ENCODE measurements around the gene DCLK2. TPM values are rescaled to one million over a fixed set of nuclear protein-coding genes. Genes with fewer than 3 reads are reported as not detected.

Gene DCLK2
- total RNA-seq, 1 experiment from 2014 or later = 1.2 TPM

GRCh38 chr4:150242820-150243458 is 164.7 kb downstream of the DCLK2 start:
- ChIA-PET CTCF (interaction anchor here (0.5 to 1.1 kb wide), 5 partner anchors 26 to 503 kb away, joined by 3 to 8 read pairs (median 3); no protein-coding TSS in a partner anchor), POLR2A (ENCODE audit: unreplicated experiment) (no interaction called here)
- TF ChIP-seq EZH2 (IDR thresholded peaks at IDR 0.05; ENCODE audit: low read length, unreplicated experiment) (no peak), CTCF (conservative IDR thresholded peaks at IDR 0.05; ENCODE audit: low read depth, low read length) (peak; percentile 83)
- H3K9me2 ChIP-seq (replicated peaks; ENCODE audit: low read length) = no peaks in the 10 kb centered on the region
- H4K20me1 ChIP-seq (ENCODE audit: low read length) = no peaks in the 10 kb centered on the region
- H3K4me2 ChIP-seq (ENCODE audit: low read length) = no peak overlapping the region
- peaks cover 13% of the 10 kb centered on the region for H3K4me1 ChIP-seq (ENCODE audit: insufficient read depth, low read length)
- H3K9ac ChIP-seq (ENCODE audit: low read length) = no peak overlapping the region
- no peak overlapping the region for H3K4me3 ChIP-seq (ENCODE audit: low read length)
- no peak; the same call in 1 of the 2 replicates for ATAC-seq
- intact Hi-C loops (cut with micrococcal nuclease) = no loop called here
- no peaks in the 10 kb centered on the region for H3K36me3 ChIP-seq (ENCODE audit: low read depth, low read length)
- no peak overlapping the region for H3K27ac ChIP-seq (ENCODE audit: low read length)
- H3F3A ChIP-seq (ENCODE audit: low read length, unreplicated experiment) = peaks cover 2% of the 10 kb centered on the region
- no peaks in the 10 kb centered on the region for H3K9me3 ChIP-seq (ENCODE audit: low read length)
- no peak overlapping the region for H2AFZ ChIP-seq (ENCODE audit: low read length)
- H3K27me3 ChIP-seq (ENCODE audit: low read length) = no peaks in the 10 kb centered on the region
- BruUV-seq (replicated peaks) = no TSS peak
- DNase-seq = peak; percentile 55
- no peaks in the 10 kb centered on the region for H3K79me2 ChIP-seq (ENCODE audit: low read length)

DNA sequence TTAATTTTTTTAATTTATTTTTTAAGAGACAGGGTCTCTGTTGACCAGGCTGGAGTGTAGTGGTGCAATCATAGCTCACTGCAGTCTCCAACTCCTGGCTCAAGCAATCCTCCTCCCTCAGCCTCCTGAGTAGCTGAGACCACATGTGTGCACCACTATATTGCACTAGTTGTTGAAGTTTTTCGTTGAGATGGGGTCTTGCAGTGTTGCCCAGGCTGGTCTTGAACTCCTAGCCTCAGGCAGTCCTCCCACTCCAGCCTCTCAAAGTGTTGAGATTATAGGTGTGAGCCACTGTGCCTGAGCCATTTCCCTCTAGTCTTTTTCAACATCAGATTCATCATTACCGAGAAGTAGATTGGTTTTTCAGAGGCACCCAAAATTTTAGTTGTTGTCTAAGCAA is 165.7 kb downstream of the DCLK2 start:
- Histone ChIP-seq H3K27me3 (ENCODE audit: low read length) (no peaks in the 10 kb centered on the region), H3K4me2 (ENCODE audit: low read length) (no peak overlapping the region), H3K36me3 (ENCODE audit: low read depth, low read length) (no peaks in the 10 kb centered on the region), H3K79me2 (ENCODE audit: low read length) (no peaks in the 10 kb centered on the region), H3K9me3 (ENCODE audit: low read length) (no peaks in the 10 kb centered on the region), H2AFZ (ENCODE audit: low read length) (no peak overlapping the region), H3K9me2 (replicated peaks; ENCODE audit: low read length) (no peaks in the 10 kb centered on the region), H3K27ac (ENCODE audit: low read length) (no peak overlapping the region), H3K9ac (ENCODE audit: low read length) (no peak overlapping the region), H4K20me1 (ENCODE audit: low read length) (no peaks in the 10 kb centered on the region), H3F3A (ENCODE audit: low read length, unreplicated experiment) (peaks cover 2% of the 10 kb centered on the region), H3K4me1 (ENCODE audit: insufficient read depth, low read length) (peaks cover 10% of the 10 kb centered on the region), H3K4me3 (ENCODE audit: low read length) (no peak overlapping the region)
- no peak for DNase-seq
- CTCF ChIA-PET = interaction anchor here (0.6 to 1.0 kb wide), 2 partner anchors 35 to 502 kb away, joined by 4 to 8 read pairs; no protein-coding TSS in a partner anchor
- TF ChIP-seq EZH2 (IDR thresholded peaks at IDR 0.05; ENCODE audit: low read length, unreplicated experiment) (no peak), EZH2phosphoT487 (IDR thresholded peaks at IDR 0.05; ENCODE audit: borderline replicate concordance, low read length) (no peak), CTCF (conservative IDR thresholded peaks at IDR 0.05; ENCODE audit: low read depth, low read length) (no peak)
- intact Hi-C loops (cut with micrococcal nuclease) = no loop called here
- POLR2A ChIA-PET (ENCODE audit: unreplicated experiment) = no interaction called here
- no TSS peak for BruUV-seq (replicated peaks)
- no peak for ATAC-seq

DNA sequence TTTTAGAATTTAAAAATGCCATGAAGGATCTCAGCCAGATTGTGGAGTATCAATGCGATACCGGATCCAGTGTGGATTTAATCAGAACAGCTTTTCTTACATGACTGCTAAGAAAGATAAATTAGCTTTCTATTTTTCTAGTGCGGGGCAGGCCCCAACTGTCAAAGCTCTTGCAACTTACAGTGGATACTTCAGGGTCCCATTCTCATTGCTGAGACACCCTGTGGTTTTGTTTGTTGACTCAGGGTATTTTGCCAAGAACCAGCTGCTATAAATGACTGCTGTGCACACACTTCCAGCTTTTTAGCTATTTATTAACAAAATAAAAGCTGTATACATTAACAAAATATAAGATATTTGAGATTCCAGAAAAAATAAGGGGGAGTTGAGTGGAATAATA is 166.4 kb downstream of the DCLK2 start:
- Histone ChIP-seq H3K4me3 (ENCODE audit: low read length) (no peak overlapping the region), H3K9me2 (replicated peaks; ENCODE audit: low read length) (no peaks in the 10 kb centered on the region), H2AFZ (ENCODE audit: low read length) (no peak overlapping the region), H3K79me2 (ENCODE audit: low read length) (no peaks in the 10 kb centered on the region), H3K27ac (ENCODE audit: low read length) (no peak overlapping the region), H3K9ac (ENCODE audit: low read length) (no peak overlapping the region), H3K4me2 (ENCODE audit: low read length) (peak overlapping the region; percentile 3; the same call in 1 of the 2 replicates), H3K27me3 (ENCODE audit: low read length) (no peaks in the 10 kb centered on the region), H3K9me3 (ENCODE audit: low read length) (no peaks in the 10 kb centered on the region), H3K4me1 (ENCODE audit: insufficient read depth, low read length) (peaks cover 10% of the 10 kb centered on the region), H4K20me1 (ENCODE audit: low read length) (no peaks in the 10 kb centered on the region), H3K36me3 (ENCODE audit: low read depth, low read length) (no peaks in the 10 kb centered on the region), H3F3A (ENCODE audit: low read length, unreplicated experiment) (peaks cover 2% of the 10 kb centered on the region)
- POLR2A ChIA-PET (ENCODE audit: unreplicated experiment) = no interaction called here
- ATAC-seq (peak; percentile 81), DNase-seq (peak; percentile 52)
- CTCF ChIA-PET = interaction anchor here (0.5 to 1.0 kb wide), 2 partner anchors 15 to 36 kb away, joined by 4 to 7 read pairs; no protein-coding TSS in a partner anchor
- no TSS peak for BruUV-seq (replicated peaks)
- intact Hi-C loops (cut with micrococcal nuclease) = no loop called here
- TF ChIP-seq EZH2phosphoT487 (IDR thresholded peaks at IDR 0.05; ENCODE audit: borderline replicate concordance, low read length) (no peak), CTCF (conservative IDR thresholded peaks at IDR 0.05; ENCODE audit: low read depth, low read length) (no peak), EZH2 (IDR thresholded peaks at IDR 0.05; ENCODE audit: low read length, unreplicated experiment) (no peak)
